ENCODE measurements around the gene SNX32.

Gene SNX32

DNA sequence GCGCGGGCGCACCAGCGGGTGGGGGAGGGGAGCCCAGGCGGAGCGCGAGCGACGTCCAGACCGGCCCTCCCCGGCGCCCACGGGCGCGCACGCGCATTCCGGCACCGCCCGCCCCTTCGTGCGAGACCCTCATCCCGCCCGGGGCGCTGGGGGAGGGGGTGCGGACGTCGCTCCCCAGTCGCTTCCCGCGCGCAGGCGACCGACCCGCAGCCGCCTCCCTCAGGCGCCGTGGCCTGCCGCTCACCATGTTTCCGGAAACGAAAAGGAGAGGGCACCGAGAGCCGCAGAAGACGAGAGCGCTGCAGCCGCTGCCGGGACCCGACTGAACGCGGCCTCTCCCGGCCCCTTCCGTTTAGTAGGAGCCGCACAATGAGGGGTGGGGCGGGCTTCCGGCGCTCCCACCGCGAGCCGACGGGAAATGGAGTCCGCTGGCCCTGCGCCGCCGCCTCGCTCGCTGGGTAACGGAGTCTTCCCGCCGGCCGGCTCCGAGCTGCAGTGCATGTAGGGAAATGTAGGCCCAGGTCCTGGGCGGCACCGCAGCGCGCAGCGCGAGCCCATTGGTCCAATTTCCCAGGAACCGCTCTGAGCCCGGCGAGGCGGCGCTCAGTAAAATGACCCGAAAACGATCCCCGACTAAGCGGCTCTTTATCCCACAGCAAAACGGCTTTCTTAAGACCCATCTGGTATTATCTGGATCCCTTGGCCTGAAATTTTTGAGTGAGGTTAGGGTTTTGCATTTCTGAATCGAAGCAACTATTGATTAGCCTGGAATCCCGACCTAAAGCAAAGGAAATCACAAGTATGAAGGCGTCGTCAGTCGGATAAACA lies 24.3 kb downstream of the SNX32 start, which contains the start of gene CFL1:
TSS of gene CFL1 (minus strand) at position 328 of the 828 bp plus-strand sequence. CDS start at position 247, 81 bp downstream.
- DNase-seq = peak; percentile 76 to 91

DNA sequence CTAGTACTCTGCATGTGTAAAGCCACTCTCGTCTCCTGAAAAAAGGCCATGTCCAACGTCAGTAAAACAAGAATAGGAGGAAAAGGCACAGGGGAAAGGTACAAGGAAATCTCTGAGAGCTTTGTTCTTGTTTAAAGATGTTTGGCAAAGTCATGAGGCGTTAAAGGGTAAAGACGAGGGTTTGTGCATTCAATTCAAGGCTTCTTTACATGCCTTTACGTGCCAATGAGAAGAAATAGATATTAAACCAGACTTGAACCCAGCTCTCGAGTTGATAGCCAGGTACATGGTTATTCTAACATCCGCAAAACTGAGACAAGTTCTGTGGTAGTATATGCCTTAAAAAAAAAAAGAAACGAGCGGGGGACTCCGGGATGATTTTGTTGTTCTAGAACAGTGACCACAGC lies 24.9 kb downstream of the SNX32 start:
- DNase-seq = no peak

DNA sequence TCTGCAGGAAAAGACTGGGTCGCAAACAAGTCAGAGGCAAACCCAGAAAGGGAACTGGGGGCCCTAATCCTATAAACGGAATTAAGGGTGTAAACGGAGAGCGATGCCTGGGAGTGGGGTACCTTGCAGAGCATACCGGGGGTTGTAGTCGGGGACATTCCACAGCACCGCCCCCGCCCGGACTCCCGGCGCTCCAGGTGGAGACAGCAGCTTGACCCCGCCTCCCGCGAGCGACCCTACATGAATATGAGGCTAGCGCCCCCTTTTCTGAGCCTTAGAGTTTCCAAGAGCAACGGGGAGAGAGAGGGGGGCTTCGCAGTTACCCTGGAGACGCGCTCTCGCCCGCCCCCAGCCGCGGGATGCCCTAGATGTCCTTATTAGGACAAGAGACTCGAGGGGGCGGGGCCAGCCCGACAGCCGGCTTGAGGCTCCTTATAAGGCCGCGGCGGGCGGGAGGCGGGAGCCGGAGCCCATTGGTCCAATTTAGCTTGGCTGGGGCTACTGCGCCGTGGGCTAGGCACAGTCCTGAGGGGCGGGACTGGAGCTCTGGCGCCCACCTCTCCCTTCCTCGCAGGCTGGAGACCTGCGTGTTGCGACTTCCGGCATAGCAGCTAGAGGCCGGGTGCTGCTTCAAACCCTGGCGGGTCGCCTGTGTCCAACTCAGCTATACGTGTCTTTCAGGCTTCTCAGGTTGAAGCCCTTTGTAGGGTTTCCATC lies 25.5 kb downstream of the SNX32 start:
- DNase-seq = peak; percentile 86 to 88

DNA sequence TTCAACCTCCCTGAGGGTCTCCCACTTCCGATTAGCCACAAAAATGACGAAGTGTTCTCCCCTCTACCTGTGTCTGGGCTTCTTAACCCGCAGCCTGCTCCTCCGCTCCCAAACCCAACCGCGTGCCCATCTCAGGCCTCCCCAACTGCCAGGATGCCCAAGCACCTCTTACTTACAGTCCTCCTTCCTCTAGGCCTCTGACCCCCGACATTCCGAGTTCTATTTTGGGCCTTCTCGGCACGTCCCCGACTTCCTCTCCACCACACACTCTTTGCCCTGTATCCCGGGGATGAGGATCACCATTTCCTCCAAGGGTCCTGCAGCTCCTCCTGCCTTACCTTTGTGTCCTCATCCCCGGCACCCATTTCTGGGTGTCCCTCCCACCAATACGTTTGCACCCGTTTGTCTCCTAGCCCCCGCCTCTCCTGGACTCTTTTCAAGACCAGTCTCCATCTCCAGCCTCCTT lies 26.1 kb downstream of the SNX32 start:
- DNase-seq = no peak

DNA sequence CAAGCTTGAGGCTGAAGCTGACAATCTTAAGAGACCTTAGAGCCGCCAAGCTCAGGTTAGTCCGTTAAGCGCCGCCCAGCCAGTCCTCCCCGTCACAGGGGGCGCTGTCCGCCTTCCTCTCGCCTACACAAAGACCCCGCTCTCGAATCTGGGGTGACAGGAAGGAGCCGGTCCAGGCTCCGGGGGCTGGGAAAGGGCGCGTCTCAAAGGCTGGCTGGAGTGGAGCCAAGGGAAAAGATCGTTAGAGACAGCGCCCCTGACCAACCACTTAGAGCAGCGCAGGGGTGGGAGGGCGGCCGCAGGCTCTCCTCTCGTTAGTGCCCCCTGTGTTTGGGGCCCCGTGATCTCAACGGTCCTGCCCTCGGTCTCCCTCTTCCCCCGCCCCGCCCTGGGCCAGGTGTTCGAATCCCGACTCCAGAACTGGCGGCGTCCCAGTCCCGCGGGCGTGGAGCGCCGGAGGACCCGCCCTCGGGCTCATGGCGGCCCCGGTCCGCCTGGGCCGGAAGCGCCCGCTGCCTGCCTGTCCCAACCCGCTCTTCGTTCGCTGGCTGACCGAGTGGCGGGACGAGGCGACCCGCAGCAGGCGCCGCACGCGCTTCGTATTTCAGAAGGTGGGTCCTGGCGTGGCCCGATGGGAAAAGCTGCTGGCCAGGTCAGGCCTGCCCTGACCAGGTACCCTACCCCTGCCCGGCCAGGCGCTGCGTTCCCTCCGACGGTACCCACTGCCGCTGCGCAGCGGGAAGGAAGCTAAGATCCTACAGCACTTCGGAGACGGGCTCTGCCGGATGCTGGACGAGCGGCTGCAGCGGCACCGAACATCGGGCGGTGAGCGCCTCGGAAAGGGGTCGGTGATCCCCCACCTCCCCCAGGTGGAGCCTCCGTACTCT lies 26.8 kb downstream of the SNX32 start, which contains the start of gene MUS81:
TSS of gene MUS81 (plus strand) at position 156 of the 887 bp plus-strand sequence. CDS start at position 477, 321 bp downstream.
- peak; percentile 64 to 82 for DNase-seq

DNA sequence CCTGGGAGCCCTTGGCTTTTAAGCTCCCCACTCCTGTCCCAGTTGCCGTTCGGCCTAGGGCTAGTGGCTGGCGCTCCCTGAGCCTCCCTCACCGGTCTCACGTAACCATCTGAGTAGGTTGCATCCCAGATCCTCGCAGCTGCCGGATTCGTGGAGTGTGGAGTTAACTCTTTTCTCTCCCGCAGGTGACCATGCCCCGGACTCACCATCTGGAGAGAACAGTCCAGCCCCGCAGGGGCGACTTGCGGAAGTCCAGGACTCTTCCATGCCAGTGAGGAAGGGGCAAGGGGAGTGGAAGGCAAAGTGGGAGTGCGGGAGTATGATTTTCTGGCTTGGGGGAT lies 27.4 kb downstream of the SNX32 start:
- no peak for DNase-seq

DNA sequence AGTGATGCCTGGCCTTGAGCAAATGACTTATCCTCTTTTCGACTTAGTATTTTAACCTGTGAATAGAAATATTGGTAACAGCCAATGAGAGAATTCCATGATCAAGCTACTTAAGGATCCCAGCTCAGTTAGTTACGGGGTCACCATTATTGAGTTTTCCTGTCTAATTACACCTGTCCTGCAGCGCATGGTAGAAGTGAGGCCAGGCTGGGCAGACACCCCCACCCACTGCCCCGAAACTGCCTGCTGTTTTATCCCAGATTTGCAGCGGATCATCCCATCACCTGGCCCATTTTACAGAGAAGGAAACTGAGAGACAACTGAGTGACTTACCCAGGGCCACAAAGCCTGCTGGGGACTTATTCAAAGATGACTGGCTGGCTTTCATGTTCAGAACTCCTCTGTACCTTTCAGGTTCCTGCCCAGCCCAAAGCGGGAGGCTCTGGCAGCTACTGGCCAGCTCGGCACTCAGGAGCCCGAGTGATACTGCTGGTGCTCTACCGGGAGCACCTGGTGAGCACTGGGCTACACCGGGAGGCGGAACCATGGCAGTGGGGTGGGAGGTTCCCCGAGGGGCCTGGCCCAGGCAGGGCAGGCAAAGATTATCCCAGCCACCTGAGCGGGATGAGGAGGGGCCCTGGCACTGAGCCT lies 27.9 kb downstream of the SNX32 start:
- DNase-seq = no peak

DNA sequence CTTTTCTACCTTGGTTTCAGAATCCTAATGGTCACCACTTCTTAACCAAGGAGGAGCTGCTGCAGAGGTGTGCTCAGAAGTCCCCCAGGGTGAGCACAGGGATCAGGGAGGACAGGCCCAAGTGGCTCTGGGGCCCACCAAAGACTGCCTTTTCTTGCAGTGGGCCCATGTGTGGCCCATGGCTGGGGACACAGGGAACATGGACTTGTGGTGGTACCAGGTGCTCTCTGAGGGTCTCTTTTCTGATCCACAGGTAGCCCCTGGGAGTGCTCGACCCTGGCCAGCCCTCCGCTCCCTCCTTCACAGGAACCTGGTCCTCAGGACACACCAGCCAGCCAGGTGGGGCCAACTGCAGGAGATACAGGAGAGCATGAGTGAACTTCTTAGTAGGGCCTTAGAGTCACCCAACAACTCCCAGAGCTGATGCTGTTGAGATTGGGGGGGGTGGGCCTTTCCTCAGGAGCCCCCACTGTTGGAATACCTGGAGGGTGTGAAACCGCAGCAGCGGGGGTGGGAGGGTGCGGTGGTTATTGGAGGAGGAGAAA lies 28.5 kb downstream of the SNX32 start:
- no peak for DNase-seq

DNA sequence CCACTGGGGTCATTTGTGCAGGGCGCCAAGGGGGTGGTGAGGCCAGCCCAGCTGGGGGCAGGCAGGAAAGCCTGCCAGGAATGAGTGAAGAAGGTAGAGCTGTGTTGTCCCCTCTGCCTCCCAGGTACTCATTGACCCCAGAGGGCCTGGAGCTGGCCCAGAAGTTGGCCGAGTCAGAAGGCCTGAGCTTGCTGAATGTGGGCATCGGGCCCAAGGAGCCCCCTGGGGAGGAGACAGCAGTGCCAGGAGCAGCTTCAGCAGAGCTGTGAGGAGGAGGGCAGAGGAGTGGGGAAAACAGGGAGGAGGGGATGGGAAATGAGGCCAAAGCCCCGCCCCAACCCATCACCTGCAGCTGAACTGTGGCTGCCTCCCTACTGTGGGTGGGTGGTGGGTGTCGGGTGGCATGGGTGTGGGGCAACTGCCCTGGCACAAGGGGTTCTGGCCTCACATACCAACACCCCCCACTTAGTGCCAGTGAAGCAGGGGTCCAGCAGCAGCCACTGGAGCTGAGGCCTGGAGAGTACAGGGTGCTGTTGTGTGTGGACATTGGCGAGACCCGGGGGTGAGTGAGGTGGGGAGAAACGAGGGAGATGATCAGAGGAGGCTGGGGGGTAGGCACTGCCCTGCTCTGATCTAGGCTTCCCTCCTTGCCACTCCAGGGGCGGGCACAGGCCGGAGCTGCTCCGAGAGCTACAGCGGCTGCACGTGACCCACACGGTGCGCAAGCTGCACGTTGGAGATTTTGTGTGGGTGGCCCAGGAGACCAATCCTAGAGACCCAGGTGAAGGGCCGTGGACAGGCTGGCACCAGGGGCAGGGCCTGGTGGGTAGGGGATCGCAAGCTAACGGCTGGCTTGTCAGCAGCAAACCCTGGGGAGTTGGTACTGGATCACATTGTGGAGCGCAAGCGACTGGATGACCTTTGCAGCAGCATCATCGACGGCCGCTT lies 29.5 kb downstream of the SNX32 start:
- DNase-seq = no peak

DNA sequence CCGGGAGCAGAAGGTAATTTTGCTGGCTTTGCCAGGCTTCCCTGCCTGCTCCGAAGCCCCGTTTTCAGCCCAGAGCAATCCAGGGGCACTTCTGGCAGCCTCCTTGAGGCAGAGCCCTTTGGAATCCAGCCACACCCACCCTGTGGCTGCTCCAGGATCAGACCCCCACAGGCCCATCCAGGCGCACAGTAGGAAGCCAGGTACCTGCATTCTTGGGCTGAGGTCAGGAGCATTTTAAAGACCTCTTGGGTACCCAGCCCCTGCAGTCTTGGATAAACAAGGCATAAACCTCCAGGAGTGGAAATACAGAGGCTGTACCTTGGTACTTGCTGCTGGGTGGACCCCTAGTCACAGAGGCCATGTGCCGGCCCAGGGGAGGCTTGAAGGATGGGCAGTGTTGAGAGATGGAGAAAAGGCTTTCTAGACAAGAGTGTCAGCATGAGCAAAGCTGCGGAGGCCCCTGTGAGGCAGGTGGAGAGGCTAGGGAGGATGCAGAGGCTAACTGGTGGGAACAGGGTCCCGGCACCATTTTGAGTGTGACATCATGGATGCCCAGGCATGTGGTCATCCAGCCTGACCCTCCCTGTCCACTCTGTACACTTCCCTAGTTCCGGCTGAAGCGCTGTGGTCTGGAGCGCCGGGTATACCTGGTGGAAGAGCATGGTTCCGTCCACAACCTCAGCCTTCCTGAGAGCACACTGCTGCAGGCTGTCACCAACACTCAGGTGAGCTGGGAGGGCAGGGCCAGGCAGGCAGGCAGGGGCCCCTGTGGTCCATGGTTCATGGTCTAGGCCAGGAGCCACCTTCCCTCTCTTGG lies 30.3 kb downstream of the SNX32 start:
- no peak for DNase-seq

DNA sequence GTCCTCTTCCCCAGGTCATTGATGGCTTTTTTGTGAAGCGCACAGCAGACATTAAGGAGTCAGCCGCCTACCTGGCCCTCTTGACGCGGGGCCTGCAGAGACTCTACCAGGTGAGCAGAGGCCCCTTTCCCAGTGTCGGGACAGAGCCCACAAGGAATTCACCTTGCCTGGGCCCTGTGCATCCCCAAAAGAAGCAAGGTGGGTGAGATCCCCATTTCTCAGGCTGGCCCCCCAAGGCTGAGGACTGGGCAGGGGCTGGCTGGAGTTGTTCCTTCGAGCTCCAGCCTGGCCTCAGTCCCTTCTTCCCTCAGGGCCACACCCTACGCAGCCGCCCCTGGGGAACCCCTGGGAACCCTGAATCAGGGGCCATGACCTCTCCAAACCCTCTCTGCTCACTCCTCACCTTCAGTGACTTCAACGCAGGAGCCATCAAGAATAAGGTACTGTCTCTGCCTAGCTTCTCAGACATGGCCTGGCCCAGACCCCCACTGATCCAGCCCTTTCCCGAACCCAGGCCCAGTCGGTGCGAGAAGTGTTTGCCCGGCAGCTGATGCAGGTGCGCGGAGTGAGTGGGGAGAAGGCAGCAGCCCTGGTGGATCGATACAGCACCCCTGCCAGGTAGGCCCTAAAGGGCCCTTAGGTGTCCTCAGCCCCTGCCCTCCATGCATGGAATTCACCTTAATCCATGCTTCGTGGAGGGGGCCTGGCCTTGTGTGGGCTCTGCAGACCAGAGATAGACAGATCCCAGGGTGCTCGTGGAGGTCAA lies 31.1 kb downstream of the SNX32 start:
- DNase-seq = no peak

DNA sequence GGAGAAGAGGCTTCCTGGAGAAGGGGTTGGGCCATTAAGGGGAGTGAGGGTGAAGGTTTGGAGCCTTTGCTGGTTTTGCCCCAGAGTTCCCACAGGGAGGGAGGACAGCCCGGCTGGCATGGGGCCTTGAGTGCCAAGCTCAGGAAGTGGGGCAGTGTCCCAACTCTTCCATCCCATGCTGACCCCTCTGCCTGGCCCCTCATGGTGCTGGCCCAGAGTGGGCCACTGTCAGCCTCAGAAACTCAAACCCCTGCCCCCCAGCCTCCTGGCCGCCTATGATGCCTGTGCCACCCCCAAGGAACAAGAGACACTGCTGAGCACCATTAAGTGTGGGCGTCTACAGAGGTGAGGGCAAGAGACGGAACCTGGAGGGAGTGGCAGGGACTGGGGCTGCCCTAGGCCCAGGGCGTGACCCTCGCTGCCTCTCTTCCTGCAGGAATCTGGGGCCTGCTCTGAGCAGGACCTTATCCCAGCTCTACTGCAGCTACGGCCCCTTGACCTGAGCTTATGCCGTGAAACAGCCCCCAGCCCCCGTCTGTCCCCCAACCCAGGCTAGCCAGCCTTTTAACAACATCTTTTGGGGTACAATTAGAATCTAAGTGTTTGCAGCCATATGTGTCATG lies 31.9 kb downstream of the SNX32 start:
- DNase-seq = no peak

DNA sequence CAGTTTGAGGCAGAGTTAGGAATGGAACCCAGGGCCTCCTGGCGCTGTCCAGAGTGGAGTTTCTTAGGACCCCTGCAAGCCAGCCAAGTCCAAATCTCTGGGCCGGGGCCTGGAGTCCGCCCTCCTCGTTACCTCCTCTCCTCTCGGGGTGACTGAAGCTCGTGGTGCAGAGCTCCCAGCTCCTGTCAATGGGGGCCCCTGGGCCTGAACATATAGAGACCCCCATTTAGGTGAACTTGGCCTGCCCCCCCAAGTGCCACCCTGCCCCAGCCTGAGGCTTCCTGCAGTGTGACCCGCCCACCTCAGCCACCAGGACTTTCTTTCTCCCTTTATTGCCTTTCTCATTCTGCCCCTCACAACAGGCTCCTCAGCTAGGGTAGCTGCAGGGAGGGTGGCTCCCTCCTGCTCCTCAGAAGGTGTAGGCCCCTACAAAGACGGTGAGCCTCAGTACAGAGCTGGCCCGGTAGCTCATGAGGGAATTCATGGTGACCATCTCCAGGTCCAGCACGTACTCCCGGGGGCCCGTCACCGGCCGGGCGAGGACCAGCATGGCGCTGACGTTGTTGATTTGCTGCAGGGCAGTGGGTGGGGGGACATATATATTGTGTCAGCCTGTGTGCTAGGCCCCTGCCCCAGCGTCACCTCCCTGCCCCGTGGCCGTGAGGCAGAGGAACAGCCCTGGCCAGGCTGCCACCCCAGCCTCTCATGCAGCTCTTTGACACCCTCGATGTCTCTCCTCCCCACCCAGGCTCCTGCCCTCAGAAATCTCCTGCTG lies 32.9 kb downstream of the SNX32 start:
- no peak for DNase-seq

DNA sequence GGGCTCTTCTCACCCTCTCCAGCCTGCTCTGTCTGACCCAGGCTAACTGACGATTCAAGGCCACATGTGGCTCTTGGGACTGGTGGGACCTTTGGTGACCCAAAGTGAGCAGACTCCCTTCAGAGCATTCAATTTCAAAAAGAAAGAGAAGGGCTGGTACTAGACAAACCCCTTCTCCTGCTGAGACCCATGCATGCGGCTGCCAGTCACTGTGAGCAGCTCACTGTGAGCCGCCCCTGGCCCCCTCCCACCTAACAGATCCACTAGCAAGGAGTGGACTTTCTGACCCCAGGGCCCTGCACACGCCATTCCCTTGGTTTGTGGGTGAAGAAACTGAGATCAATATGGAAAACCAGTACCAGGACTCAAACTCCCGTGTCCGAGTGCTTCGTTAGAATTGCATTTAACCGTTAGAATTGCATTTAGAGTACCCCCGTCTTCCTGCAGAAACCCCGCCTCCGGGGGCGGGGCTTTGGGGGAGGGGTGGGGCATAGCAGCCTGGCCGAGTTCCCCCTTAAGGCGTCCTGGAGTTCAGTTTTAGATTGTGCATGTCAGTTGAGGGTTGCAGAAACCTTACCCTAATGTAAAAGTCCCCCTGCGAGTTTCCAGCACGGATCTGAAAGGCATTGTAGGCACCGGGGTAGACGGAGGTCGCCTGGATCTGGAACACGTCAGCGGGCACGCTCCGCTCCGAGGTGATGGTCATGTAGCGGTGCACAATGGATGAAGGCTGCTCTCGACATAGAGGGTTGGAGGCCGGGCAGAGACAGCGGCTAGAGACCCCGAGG lies 33.7 kb downstream of the SNX32 start:
- no peak for DNase-seq

DNA sequence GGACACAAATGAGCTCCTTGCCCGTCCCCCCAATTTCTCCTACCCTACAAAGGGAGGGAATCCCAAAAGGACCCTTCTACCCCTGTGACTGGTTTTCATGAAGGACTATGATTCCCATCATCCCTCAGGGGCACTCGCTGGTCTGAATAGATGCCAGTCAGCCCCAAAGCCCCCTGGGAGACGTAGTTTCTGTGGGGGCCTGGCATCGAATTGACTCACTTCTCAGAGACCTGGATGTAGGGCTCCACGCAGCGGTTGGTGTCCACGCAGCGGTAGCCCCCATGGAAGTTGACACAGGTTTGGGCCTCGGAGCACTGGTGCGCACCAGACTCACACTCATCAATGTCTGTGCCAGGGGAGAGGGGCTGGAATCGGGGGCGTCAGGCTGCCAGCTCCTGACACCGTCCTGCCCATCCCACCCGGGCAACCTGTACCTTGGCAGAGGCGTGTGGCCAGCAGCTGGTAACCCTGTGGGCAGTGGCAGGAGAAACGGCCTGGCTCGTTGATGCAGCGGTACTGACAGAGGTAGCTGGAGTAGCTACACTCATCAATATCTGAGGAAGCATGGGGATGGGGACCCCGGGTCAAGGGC lies 34.4 kb downstream of the SNX32 start:
- peak in 1 of 2 experiments; percentile 8 for DNase-seq

DNA sequence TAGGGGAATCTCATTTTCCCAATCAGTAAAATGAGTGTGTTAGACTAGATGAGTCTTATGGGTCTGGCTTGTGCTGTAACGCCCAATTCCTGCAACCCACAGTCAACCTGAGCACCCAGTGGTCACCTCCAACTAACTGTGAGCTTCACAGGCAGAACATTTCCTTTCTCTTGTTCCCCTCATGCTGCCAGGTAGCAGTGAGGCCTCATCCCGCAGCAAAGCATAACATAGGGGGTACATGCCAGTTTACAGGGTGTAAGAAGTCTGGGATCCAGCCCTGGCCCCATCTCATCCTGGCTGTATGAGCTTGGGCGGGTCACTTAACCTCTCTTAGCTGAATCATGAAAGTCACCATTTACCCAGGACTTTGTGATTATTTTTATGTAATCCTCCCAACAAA lies 35.1 kb downstream of the SNX32 start:
- DNase-seq = no peak

Data from cerebellar nuclear complex (tissue), 1 donor.